Activated CD8-positive, alpha-beta memory T cell treated with anti-CD3 and anti-CD28 coated beads, Interleukin-2, amount 50 U/mL, for 4 hours (primary cell): ENCODE data around the gene BMERB1.
"Not testable (repeated sequence)": the region's sequence is repeated elsewhere in the genome, so short reads cannot be mapped to it uniquely, and the experiment has no call there.

Experiments used
- DNase-seq: peaks from one replicate; pipeline ENCODE4 v3.0.0-alpha.2; 2020

The BMERB1 gene

GRCh38 chr16:15464401-15465186 is 30.2 kb downstream of the BMERB1 start:
- no peak for DNase-seq

GRCh38 chr16:15466131-15466530 is 31.7 kb downstream of the BMERB1 start:
- no peak for DNase-seq

GRCh38 chr16:15466886-15467781 is 32.7 kb downstream of the BMERB1 start:
- no peak for DNase-seq

- not testable (repeated sequence) for DNase-seq
Observed at GRCh38 chr16:15476971-15477370, 42.6 kb downstream of the BMERB1 start.

- no peak for DNase-seq
Observed at GRCh38 chr16:15477802-15478201, 43.4 kb downstream of the BMERB1 start.

- DNase-seq: peak; percentile 18
Observed at GRCh38 chr16:15482068-15482747, 47.8 kb downstream of the BMERB1 start.

GRCh38 chr16:15482748-15483298 is 48.4 kb downstream of the BMERB1 start:
- DNase-seq: no peak

GRCh38 chr16:15483857-15484256 is 49.5 kb downstream of the BMERB1 start:
- DNase-seq: no peak

- DNase-seq: no peak
Observed at GRCh38 chr16:15484662-15485061, 50.3 kb downstream of the BMERB1 start.

GRCh38 chr16:15485175-15485574 is 50.8 kb downstream of the BMERB1 start:
- no peak for DNase-seq

GRCh38 chr16:15486661-15487060 is 52.3 kb downstream of the BMERB1 start:
- DNase-seq: no peak

- DNase-seq: no peak
Observed at GRCh38 chr16:15487336-15488284, 53.2 kb downstream of the BMERB1 start.

GRCh38 chr16:15489016-15489415 is 54.6 kb downstream of the BMERB1 start:
- no peak for DNase-seq

- no peak for DNase-seq
Observed at GRCh38 chr16:15490123-15490711, 55.8 kb downstream of the BMERB1 start.

- no peak for DNase-seq
Observed at GRCh38 chr16:15491411-15491810, 57.0 kb downstream of the BMERB1 start.

GRCh38 chr16:15492091-15492740 is 57.8 kb downstream of the BMERB1 start:
- no peak for DNase-seq

GRCh38 chr16:15493466-15494180 is 59.2 kb downstream of the BMERB1 start:
- DNase-seq: no peak

- no peak for DNase-seq
Observed at GRCh38 chr16:15494236-15494635, 59.8 kb downstream of the BMERB1 start.

- no peak for DNase-seq
Observed at GRCh38 chr16:15495898-15496297, 61.5 kb downstream of the BMERB1 start.
